Ishikawa (cell line): ENCODE data around the gene CDC25C.

Experiments
- CEBPB ChIP-seq: IDR thresholded peaks from 2 replicates; pipeline ENCODE4 v1.6.1; 2012
- CREB1 ChIP-seq: IDR thresholded peaks from 2 replicates; pipeline ENCODE4 v1.6.1; 2012; ENCODE audit warnings: low read depth
- EGR1 ChIP-seq: IDR thresholded peaks from 2 replicates; pipeline ENCODE4 v1.6.1; 2012
- EP300 ChIP-seq: IDR thresholded peaks from 2 replicates; pipeline ENCODE4 v1.6.1; 2012; ENCODE audit warnings: borderline replicate concordance
- FOXM1 ChIP-seq: IDR thresholded peaks from 2 replicates; pipeline ENCODE4 v1.6.1; 2012; ENCODE audit warnings: low read depth, borderline replicate concordance
- MAX ChIP-seq: IDR thresholded peaks from 2 replicates; pipeline ENCODE4 v1.6.1; 2012
- NFIC ChIP-seq: IDR thresholded peaks from 2 replicates; pipeline ENCODE4 v1.6.1; 2012
- RAD21 ChIP-seq: IDR thresholded peaks from 2 replicates; pipeline ENCODE4 v1.6.1; 2012; ENCODE audit warnings: low read depth
- TAF1 ChIP-seq: IDR thresholded peaks from 2 replicates; pipeline ENCODE4 v1.6.1; 2012; ENCODE audit warnings: low read depth, mild to moderate bottlenecking
- TCF12 ChIP-seq: IDR thresholded peaks from 2 replicates; pipeline ENCODE4 v1.6.1; 2012; ENCODE audit warnings: low read depth
- TEAD4 ChIP-seq: IDR thresholded peaks from 2 replicates; pipeline ENCODE4 v1.6.1; 2012
- USF1 ChIP-seq: IDR thresholded peaks from 2 replicates; pipeline ENCODE4 v1.6.1; 2012
- YY1 ChIP-seq: IDR thresholded peaks from 2 replicates; pipeline ENCODE4 v1.6.1; 2012; ENCODE audit warnings: low read depth
- ZBTB7A ChIP-seq: IDR thresholded peaks from 2 replicates; pipeline ENCODE4 v1.6.1; 2012; ENCODE audit warnings: low read depth
- TF ChIP-seq, protein P1 (sequence below): IDR thresholded peaks from 2 replicates; pipeline ENCODE4 v1.6.1; 2012; ENCODE audit warnings: low read depth, mild to moderate bottlenecking

Gene CDC25C

GRCh38 chr5:138360941-138361452 lies 29.4 kb upstream of the CDC25C start:
- TF ChIP-seq FOXM1: no peak
- no peak for TF ChIP-seq TCF12
- TF ChIP-seq RAD21: no peak
- TF ChIP-seq TEAD4: no peak

- TF ChIP-seq YY1 (no peak), TEAD4 (no peak), TAF1 (no peak), TCF12 (no peak), EP300 (no peak), CEBPB (no peak), NFIC (no peak), EGR1 (no peak), USF1 (no peak), CREB1 (no peak), RAD21 (no peak), ZBTB7A (no peak), MAX (no peak)
- TF ChIP-seq, protein P1, sequence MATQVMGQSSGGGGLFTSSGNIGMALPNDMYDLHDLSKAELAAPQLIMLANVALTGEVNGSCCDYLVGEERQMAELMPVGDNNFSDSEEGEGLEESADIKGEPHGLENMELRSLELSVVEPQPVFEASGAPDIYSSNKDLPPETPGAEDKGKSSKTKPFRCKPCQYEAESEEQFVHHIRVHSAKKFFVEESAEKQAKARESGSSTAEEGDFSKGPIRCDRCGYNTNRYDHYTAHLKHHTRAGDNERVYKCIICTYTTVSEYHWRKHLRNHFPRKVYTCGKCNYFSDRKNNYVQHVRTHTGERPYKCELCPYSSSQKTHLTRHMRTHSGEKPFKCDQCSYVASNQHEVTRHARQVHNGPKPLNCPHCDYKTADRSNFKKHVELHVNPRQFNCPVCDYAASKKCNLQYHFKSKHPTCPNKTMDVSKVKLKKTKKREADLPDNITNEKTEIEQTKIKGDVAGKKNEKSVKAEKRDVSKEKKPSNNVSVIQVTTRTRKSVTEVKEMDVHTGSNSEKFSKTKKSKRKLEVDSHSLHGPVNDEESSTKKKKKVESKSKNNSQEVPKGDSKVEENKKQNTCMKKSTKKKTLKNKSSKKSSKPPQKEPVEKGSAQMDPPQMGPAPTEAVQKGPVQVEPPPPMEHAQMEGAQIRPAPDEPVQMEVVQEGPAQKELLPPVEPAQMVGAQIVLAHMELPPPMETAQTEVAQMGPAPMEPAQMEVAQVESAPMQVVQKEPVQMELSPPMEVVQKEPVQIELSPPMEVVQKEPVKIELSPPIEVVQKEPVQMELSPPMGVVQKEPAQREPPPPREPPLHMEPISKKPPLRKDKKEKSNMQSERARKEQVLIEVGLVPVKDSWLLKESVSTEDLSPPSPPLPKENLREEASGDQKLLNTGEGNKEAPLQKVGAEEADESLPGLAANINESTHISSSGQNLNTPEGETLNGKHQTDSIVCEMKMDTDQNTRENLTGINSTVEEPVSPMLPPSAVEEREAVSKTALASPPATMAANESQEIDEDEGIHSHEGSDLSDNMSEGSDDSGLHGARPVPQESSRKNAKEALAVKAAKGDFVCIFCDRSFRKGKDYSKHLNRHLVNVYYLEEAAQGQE: no peak
These were observed 28.0 kb upstream of the CDC25C start for GRCh38 chr5:138359621-138360020.

GRCh38 chr5:138354926-138355378 lies 23.3 kb upstream of the CDC25C start:
- TF ChIP-seq FOXM1 (no peak), EGR1 (no peak), TAF1 (no peak), MAX (peak; percentile 80; the same call in 1 of the 2 replicates), TCF12 (no peak)

DNA sequence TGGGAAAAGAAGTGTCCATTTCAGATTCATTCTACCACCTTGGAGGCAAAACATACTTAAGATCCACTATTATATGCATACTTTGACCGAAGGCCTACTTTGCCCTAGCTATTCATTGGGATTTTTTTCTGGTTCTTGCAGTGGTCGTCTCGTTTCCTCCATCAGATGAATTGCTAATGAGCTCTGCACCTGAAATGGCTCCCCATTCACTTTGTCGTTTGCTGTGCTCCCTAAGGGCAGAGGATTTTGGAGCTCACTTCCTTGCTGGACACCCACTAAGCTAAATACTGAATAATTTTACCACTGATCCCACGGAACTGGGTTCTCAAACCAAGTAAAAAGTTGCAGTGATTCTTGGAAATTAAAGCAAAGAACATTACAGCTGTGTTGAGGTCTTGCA lies 22.8 kb upstream of the CDC25C start:
- TF ChIP-seq EGR1 (no peak), USF1 (no peak), RAD21 (no peak), ZBTB7A (no peak), EP300 (no peak), CREB1 (no peak), YY1 (no peak), NFIC (no peak), MAX (no peak), FOXM1 (no peak), TAF1 (no peak), CEBPB (no peak), TCF12 (no peak), TEAD4 (no peak)
- TF ChIP-seq, protein P1: no peak

GRCh38 chr5:138353560-138354080 lies 22.0 kb upstream of the CDC25C start:
- TF ChIP-seq EGR1 (no peak), CREB1 (no peak), FOXM1 (no peak), ZBTB7A (no peak)

- TF ChIP-seq NFIC (no peak), ZBTB7A (peak; percentile 38; the same call in 1 of the 2 replicates), MAX (0 out of 2 replicates have a peak, but pooled peaks have one; percentile 8), EGR1 (0 out of 2 replicates have a peak, but pooled peaks have one; percentile 7), RAD21 (no peak), TAF1 (no peak), TEAD4 (no peak), TCF12 (no peak), YY1 (no peak; the same call in 1 of the 2 replicates), USF1 (no peak), EP300 (no peak), CREB1 (no peak)
- TF ChIP-seq, protein P1: no peak
These were observed 21.3 kb upstream of the CDC25C start for GRCh38 chr5:138352722-138353559.
